HFF-Myc (cell line): ENCODE measurements around the gene CCL28.
"Not testable (repeated sequence)": the region's sequence is repeated elsewhere in the genome, so short reads cannot be mapped to it uniquely, and the experiment has no call there.

Source experiments
- DNase-seq: peaks from one replicate; pipeline ENCODE4 v3.0.0-alpha.2; 2011; ENCODE audit warnings: low read depth; ENCODE audit errors: extremely low read depth
- H3K4me3 ChIP-seq: replicated peaks from 2 replicates; pipeline ENCODE4 v1.5.1; 2011; ENCODE audit warnings: low read depth, mild to moderate bottlenecking, control low read depth, low read length
- TF ChIP-seq, protein P1 (sequence below): IDR thresholded peaks from 2 replicates; pipeline ENCODE4 v1.5.1; 2012; ENCODE audit warnings: mild to moderate bottlenecking, low read depth, low read length, control low read depth; ENCODE audit errors: missing control alignments

CCL28 gene, protein sequence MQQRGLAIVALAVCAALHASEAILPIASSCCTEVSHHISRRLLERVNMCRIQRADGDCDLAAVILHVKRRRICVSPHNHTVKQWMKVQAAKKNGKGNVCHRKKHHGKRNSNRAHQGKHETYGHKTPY

DNA sequence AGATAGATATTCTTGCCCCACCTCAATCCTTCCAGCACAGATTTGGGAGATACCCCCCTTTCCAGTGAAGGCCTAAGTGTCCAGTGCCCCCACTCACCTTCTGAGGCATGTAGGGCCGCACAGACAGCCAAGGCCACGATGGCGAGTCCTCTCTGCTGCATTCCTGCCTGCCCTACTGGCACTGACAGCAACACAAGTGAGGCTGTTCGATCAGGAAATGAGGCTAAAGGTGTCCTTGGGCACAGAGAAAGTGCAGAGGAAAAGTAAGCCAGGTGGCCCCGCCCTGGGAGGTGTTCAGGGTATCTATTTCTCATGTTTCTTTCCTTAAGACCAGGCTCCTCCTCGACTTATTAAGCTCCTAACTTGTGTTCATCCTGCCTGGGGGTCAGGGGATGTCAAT, at the start of gene CCL28:
Gene CCL28 (minus strand): TSS at position 236 of the 400 bp plus-strand sequence. CDS start 75 bp downstream, at position 161.
- DNase-seq: no peak
- no peak within 1 kb of the TSS for H3K4me3 ChIP-seq
- TF ChIP-seq, protein P1, sequence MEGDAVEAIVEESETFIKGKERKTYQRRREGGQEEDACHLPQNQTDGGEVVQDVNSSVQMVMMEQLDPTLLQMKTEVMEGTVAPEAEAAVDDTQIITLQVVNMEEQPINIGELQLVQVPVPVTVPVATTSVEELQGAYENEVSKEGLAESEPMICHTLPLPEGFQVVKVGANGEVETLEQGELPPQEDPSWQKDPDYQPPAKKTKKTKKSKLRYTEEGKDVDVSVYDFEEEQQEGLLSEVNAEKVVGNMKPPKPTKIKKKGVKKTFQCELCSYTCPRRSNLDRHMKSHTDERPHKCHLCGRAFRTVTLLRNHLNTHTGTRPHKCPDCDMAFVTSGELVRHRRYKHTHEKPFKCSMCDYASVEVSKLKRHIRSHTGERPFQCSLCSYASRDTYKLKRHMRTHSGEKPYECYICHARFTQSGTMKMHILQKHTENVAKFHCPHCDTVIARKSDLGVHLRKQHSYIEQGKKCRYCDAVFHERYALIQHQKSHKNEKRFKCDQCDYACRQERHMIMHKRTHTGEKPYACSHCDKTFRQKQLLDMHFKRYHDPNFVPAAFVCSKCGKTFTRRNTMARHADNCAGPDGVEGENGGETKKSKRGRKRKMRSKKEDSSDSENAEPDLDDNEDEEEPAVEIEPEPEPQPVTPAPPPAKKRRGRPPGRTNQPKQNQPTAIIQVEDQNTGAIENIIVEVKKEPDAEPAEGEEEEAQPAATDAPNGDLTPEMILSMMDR: no peak

DNA sequence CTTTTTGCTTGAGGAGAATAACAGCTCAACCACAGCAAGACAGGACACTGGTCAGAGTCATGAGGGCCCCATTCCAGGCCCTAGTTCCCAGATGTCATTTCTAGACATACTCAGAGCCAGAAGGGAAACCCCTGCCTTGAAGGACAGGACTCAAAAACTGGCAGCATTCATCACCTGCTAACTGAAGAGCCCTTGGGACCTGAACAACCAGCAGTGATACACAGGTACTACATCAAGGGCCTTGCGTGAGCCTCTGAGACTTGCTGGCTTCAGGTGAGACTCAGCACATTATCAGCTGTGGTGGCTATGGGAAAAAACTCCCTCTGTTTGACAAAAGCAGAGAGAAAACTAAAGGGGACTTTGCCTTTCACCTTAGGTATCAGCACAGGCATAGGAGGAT, 48.9 kb upstream of the CCL28 start:
- DNase-seq: no peak
- TF ChIP-seq, protein P1: no peak
- no peak overlapping the region for H3K4me3 ChIP-seq

DNA sequence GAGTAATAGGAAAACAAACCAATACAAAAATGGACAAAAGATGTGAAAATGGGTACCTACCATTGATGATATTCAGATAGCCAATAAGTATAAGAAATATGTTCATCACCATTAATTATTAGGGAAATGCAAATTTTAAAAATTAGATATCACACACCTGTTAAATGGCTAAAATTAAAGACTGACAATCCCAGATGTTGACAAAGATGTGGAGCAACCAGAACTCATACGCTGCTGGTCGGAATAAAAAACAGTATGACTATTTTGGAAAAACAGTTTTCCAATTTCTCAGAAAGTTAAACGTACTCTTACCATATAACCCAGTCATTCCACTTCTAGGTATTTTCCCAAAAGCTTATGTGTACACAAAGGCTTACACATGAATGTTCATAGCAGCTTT, 44.4 kb upstream of the CCL28 start:
- no peak for DNase-seq
- TF ChIP-seq, protein P1: no peak
- no peak overlapping the region for H3K4me3 ChIP-seq

DNA sequence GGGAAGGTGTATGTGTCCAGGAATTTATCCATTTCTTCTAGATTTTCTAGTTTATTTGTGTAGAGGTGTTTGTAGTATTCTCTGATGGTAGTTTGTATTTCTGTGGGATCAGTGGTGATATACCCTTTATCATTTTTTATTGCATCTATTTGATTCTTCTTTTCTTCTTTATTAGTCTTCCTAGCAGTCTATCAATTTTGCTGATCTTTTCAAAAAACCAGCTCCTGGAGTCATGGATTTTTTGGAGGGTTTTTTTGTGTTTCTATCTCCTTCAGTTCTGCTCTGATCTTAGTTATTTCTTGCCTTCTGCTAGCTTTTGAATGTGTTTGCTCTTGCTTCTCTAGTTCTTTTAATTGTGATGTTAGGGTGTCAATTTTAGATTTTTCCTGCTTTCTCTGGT, 29.4 kb upstream of the CCL28 start:
- not testable (repeated sequence) for DNase-seq, H3K4me3 ChIP-seq

- TF ChIP-seq, protein P1: no peak
- H3K4me3 ChIP-seq: no peak overlapping the region
- no peak for DNase-seq
Measured at GRCh38 chr5:43437062-43437660, 25.0 kb upstream of the CCL28 start.

- H3K4me3 ChIP-seq: no peak overlapping the region
- DNase-seq: no peak
- TF ChIP-seq, protein P1: no peak
Measured at GRCh38 chr5:43433382-43433781, 21.2 kb upstream of the CCL28 start.

- H3K4me3 ChIP-seq: no peak overlapping the region
- no peak for DNase-seq
- TF ChIP-seq, protein P1: no peak
Measured at GRCh38 chr5:43432486-43433375, 20.5 kb upstream of the CCL28 start.
